Lung (tissue), 12 donors: ENCODE results near the gene NRCAM. TPM values are rescaled to one million over a fixed set of nuclear protein-coding genes. Genes with fewer than 3 reads are reported as not detected.

Source experiments
- ATAC-seq: fragments of 200-7000 bp; cut with Tn5 transposase; one replicate; pipeline ENCODE4 v1.9.1; 2020; ENCODE audit warnings: moderate number of reproducible peaks; ENCODE audit not compliant: insufficient read depth, low FRiP score
- DNase-seq, 3 donors: peaks; one replicate each; pipeline ENCODE4 v3.0.0-alpha.2; 2013 to 2017
- H3K27ac ChIP-seq, 2 donors: one replicate each; pipeline ENCODE4 v1.5.1; 2013; ENCODE audit warnings: mild to moderate bottlenecking in 2 of 2, moderate library complexity in 2 of 2, control low read depth in 1 of 2, inconsistent platforms in 1 of 2, low read depth in 1 of 2, low read length in 1 of 2
- H3K27me3 ChIP-seq, 3 donors: one replicate each; pipeline ENCODE4 v1.5.1; 2013; ENCODE audit warnings: low read length in 2 of 3; ENCODE audit not compliant: control insufficient read depth in 3 of 3, insufficient read depth in 3 of 3
- H3K36me3 ChIP-seq, 4 donors: one replicate each; pipeline ENCODE4 v1.5.1; 2013; ENCODE audit warnings: low read length in 4 of 4, mild to moderate bottlenecking in 1 of 4, moderate library complexity in 1 of 4; ENCODE audit not compliant: control insufficient read depth in 4 of 4, insufficient read depth in 4 of 4
- H3K4me1 ChIP-seq, 5 donors: one replicate each; pipeline ENCODE4 v1.5.1; 2013; ENCODE audit warnings: low read length in 5 of 5, mild to moderate bottlenecking in 2 of 5, moderate library complexity in 1 of 5; ENCODE audit not compliant: control insufficient read depth in 5 of 5, insufficient read depth in 5 of 5
- H3K4me3 ChIP-seq: one replicate; pipeline ENCODE4 v1.5.1; 2013; ENCODE audit warnings: mild to moderate bottlenecking, control low read depth, moderate library complexity
- H3K9ac ChIP-seq, 2 donors: one replicate each; pipeline ENCODE4 v1.5.1; 2013; ENCODE audit warnings: low read length in 2 of 2, control low read depth in 1 of 2; ENCODE audit not compliant: insufficient read depth in 1 of 2
- H3K9me3 ChIP-seq, 4 donors: one replicate each; pipeline ENCODE4 v1.5.1; 2013; ENCODE audit warnings: low read length in 3 of 4, mild to moderate bottlenecking in 1 of 4, moderate library complexity in 1 of 4; ENCODE audit not compliant: control insufficient read depth in 4 of 4, insufficient read depth in 3 of 4
- CTCF ChIP-seq: IDR thresholded peaks from 2 replicates; pipeline ENCODE4 v1.5.1; 2012; ENCODE audit warnings: mild to moderate bottlenecking; ENCODE audit errors: control extremely low read depth, extremely low read depth
- WGBS, 2 donors: extraction: QIAGEN DNeasy Blood & Tissue Kit; methylation state at CpG; one replicate each; pipeline ENCODE4 v1.1.7; 2013; 5-methylcytosine and 5-hydroxymethylcytosine counted together
- polyA plus RNA-seq, 2 donors: library from polyadenylated mRNA; stranded (reverse); fragments of 200-250 nt; gene quantifications; one replicate each; pipeline ENCODE4 v1.2.1, GENCODE V29; 2013
- total RNA-seq, 2 donors: library from RNA; depleted of rRNA in 1 of 2; stranded (reverse); fragments of >200 nt in 1 of 2; gene quantifications; one replicate each; pipeline ENCODE4 v1.2.1, GENCODE V29; 2014 to 2021
- donor health status: control.
- donor health status: control.
- donor health status: Bipolar disorder and iron deficiency.
- donor health status: healthy.
- donor health status: DM: yes; HTN: yes; CAD: no.

Gene NRCAM
- total and polyA plus RNA-seq, 4 donors: 2.5 to 32.4 (median 11.0) TPM

- Histone ChIP-seq H3K9ac (no peak overlapping the region), H3K27ac (no peak overlapping the region), H3K27me3 (no peaks in the 10 kb centered on the region), H3K9me3 (no peaks in the 10 kb centered on the region), H3K4me3 (no peak overlapping the region), H3K36me3 (no peaks in the 10 kb centered on the region), H3K4me1 (no peaks in the 10 kb centered on the region)
- ATAC-seq: no peak
- 89 to 96% methylated on average over 2 of the region's 2 CpGs for WGBS, 2 donors
- no peak for DNase-seq
- no peak for TF ChIP-seq CTCF
Observed at GRCh38 chr7:108301387-108301786, 154.8 kb downstream of the NRCAM start.

GRCh38 chr7:108299251-108299973 is 156.8 kb downstream of the NRCAM start:
- TF ChIP-seq CTCF: no peak
- Histone ChIP-seq H3K9me3 (no peaks in the 10 kb centered on the region), H3K9ac (no peak overlapping the region), H3K36me3 (no peaks in the 10 kb centered on the region), H3K4me3 (no peak overlapping the region), H3K27me3 (no peaks in the 10 kb centered on the region), H3K27ac (no peak overlapping the region), H3K4me1 (no peaks in the 10 kb centered on the region)
- no peak for DNase-seq
- 73 to 77% methylated on average over 8 of the region's 8 CpGs for WGBS, 2 donors
- ATAC-seq: no peak

GRCh38 chr7:108296911-108297310 is 159.3 kb downstream of the NRCAM start:
- H3K27me3 ChIP-seq: no peaks in the 10 kb centered on the region
- no peak overlapping the region for H3K27ac ChIP-seq
- ATAC-seq (no peak), DNase-seq (no peak)
- TF ChIP-seq CTCF: no peak
- no peak overlapping the region for H3K4me3 ChIP-seq
- no peaks in the 10 kb centered on the region for H3K36me3 ChIP-seq
- peaks cover 0 to 13% (median 0%) of the 10 kb centered on the region in 5 donors for H3K4me1 ChIP-seq
- no peaks in the 10 kb centered on the region for H3K9me3 ChIP-seq
- H3K9ac ChIP-seq: no peak overlapping the region
- WGBS, 2 donors: 78% methylated on average over 3 of the region's 3 CpGs

GRCh38 chr7:108294595-108294994 is 161.6 kb downstream of the NRCAM start:
- Histone ChIP-seq H3K9ac (no peak overlapping the region), H3K4me1 (peaks cover 0 to 36% (median 3%) of the 10 kb centered on the region in 5 donors), H3K4me3 (no peak overlapping the region), H3K9me3 (no peaks in the 10 kb centered on the region), H3K36me3 (no peaks in the 10 kb centered on the region), H3K27me3 (no peaks in the 10 kb centered on the region), H3K27ac (no peak overlapping the region)
- no peak for TF ChIP-seq CTCF
- ATAC-seq (no peak), DNase-seq (no peak)
- 11 to 34% methylated on average over 4 of the region's 4 CpGs for WGBS, 2 donors
